A673 (cell line): ENCODE measurements around the gene POMT2.

Source experiments
- CTCF ChIP-seq: fragments of 300-800, 200-600 bp; sonication (generic); conservative IDR thresholded peaks from 2 replicates; pipeline ENCODE4 v1.5.1; 2017; ENCODE audit warnings: low read depth, mild to moderate bottlenecking, antibody characterized with exemption, low read length, moderate library complexity, mixed read lengths
- EZH2 ChIP-seq: fragments of 200-600 bp; sonication (generic); IDR thresholded peaks from 2 replicates; pipeline ENCODE4 v1.6.1; 2017; ENCODE audit warnings: borderline replicate concordance, low read depth, mild to moderate bottlenecking, mixed read lengths, antibody characterized with exemption, low read length; ENCODE audit not compliant: poor library complexity, severe bottlenecking

GRCh38 chr14:77329872-77330271 is 9.2 kb upstream of the POMT2 start:
- TF ChIP-seq CTCF (no peak), EZH2 (no peak)
